ENCODE measurements around the gene LMOD1.

DNA sequence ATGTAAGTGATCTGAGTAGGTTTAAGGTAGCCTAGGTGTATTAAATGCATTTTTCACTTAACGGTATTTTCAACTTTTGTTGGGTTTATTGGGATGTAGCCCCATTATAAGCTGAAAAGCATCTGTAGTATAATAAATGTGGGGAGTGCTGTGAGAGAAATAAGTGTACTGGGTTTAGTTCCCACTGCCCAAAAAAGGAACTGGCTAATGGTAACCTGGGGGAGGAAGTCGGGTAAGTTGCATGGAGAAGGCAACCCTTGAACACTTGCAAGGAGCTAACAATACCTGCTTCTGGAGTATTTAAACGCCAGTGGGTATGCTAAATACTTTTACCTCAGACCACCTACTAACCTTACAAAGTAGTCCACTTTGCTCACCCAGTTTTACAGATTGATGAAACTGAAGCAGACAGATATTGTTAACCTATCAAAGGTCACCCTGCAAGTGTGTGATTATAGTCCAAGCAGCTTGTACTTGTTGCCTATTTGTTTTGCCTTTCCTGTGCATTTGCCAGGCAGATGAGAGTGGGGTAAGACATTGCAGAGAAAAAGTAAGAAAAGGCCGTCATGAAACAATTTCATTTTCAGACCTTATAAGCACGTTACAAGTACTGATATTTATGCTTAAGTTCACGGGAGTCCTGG is 65.3 kb downstream of the LMOD1 start:
- TF ChIP-seq, protein P1, sequence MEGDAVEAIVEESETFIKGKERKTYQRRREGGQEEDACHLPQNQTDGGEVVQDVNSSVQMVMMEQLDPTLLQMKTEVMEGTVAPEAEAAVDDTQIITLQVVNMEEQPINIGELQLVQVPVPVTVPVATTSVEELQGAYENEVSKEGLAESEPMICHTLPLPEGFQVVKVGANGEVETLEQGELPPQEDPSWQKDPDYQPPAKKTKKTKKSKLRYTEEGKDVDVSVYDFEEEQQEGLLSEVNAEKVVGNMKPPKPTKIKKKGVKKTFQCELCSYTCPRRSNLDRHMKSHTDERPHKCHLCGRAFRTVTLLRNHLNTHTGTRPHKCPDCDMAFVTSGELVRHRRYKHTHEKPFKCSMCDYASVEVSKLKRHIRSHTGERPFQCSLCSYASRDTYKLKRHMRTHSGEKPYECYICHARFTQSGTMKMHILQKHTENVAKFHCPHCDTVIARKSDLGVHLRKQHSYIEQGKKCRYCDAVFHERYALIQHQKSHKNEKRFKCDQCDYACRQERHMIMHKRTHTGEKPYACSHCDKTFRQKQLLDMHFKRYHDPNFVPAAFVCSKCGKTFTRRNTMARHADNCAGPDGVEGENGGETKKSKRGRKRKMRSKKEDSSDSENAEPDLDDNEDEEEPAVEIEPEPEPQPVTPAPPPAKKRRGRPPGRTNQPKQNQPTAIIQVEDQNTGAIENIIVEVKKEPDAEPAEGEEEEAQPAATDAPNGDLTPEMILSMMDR (IDR thresholded peaks at IDR 0.05), result no peak
- TF ChIP-seq POLR2A (IDR thresholded peaks at IDR 0.05), result no peak

Data from heart left ventricle (tissue), 13 donors.